ENCODE measurements around the gene MAP1S.

DNA sequence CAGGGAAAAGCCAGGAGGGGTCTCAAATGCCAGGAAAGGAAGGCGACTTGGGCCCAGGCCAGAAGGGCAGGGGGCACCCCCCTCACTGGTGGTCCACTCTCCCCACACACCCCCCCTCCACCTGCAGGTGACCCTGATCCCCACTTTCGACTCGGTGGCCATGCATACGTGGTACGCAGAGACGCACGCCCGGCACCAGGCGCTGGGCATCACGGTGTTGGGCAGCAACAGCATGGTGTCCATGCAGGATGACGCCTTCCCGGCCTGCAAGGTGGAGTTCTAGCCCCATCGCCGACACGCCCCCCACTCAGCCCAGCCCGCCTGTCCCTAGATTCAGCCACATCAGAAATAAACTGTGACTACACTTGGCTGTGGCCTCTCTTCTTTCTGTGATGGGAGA is 14.9 kb downstream of the MAP1S start:
- no peak for TF ChIP-seq CTCF (IDR thresholded peaks at IDR 0.05)
- TF ChIP-seq POLR2A (IDR thresholded peaks at IDR 0.05), result no peak

All from adrenal gland (tissue), 5 donors.